ENCODE results near the gene TRIM66.

The TRIM66 gene

GRCh38 chr11:8564526-8564925 is 117.9 kb downstream of the TRIM66 start:
- no peak for DNase-seq (ENCODE audit: low spot score)
